ENCODE data around the gene METTL25. TPM values are rescaled to one million over a fixed set of nuclear protein-coding genes. Genes with fewer than 3 reads are reported as not detected.

METTL25 gene
- total RNA-seq, 1 donor from 2014 or later = 14.3 TPM

DNA sequence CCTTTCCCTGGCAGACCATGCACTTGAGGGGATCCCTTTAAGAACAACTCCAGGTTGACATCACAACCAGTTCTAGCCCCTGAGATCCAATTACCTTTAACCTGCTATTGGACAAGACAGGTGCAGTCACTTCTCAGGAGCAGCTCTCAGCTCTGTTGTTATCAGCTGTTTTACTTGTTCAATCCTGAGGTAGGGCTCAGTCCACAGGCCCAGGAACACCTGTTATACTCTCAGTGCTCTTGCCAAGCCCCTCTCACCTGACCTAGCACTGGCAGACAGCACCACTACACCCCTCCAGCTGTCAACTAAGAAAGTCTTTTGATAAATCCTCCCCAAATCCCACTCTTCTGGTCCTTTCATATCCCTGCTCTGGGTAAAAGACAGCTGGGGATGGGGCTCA lies 164.4 kb downstream of the METTL25 start:
- H3K27ac Mint-ChIP-seq = no peak overlapping the region
- H3K9me3 Mint-ChIP-seq = no peaks in the 10 kb centered on the region
- H3K4me1 Mint-ChIP-seq (ENCODE audit: unreplicated experiment) = peaks cover 15% of the 10 kb centered on the region
- no peak for DNase-seq (ENCODE audit: extremely low spot score, unreplicated experiment)
- no peaks in the 10 kb centered on the region for H3K27me3 Mint-ChIP-seq
- H3K36me3 Mint-ChIP-seq = no peaks in the 10 kb centered on the region
- TF ChIP-seq, protein P1, sequence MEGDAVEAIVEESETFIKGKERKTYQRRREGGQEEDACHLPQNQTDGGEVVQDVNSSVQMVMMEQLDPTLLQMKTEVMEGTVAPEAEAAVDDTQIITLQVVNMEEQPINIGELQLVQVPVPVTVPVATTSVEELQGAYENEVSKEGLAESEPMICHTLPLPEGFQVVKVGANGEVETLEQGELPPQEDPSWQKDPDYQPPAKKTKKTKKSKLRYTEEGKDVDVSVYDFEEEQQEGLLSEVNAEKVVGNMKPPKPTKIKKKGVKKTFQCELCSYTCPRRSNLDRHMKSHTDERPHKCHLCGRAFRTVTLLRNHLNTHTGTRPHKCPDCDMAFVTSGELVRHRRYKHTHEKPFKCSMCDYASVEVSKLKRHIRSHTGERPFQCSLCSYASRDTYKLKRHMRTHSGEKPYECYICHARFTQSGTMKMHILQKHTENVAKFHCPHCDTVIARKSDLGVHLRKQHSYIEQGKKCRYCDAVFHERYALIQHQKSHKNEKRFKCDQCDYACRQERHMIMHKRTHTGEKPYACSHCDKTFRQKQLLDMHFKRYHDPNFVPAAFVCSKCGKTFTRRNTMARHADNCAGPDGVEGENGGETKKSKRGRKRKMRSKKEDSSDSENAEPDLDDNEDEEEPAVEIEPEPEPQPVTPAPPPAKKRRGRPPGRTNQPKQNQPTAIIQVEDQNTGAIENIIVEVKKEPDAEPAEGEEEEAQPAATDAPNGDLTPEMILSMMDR (conservative IDR thresholded peaks at IDR 0.05) = no peak
- no peak overlapping the region for H3K4me3 Mint-ChIP-seq

DNA sequence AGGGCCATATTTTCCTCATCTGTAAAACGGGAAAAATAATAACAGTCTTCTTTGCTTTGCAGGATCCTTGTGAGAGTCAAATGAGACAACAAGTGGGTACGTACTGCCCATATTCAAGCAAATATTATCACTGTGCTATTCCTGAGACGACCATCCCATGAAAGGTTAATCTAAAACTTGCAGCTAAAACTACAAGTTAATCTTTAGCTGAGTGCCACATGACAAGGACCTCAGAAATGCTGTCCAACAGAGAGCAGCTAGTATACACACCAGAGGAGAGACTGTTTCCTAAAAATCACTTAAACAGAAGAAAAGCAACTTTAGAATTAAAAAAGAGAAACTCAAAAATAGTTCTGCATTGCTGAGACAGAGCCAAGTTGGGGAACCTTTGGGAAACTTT lies 165.7 kb downstream of the METTL25 start:
- Mint-ChIP-seq H3K36me3 (no peaks in the 10 kb centered on the region), H3K27ac (no peak overlapping the region), H3K27me3 (no peaks in the 10 kb centered on the region)

DNA sequence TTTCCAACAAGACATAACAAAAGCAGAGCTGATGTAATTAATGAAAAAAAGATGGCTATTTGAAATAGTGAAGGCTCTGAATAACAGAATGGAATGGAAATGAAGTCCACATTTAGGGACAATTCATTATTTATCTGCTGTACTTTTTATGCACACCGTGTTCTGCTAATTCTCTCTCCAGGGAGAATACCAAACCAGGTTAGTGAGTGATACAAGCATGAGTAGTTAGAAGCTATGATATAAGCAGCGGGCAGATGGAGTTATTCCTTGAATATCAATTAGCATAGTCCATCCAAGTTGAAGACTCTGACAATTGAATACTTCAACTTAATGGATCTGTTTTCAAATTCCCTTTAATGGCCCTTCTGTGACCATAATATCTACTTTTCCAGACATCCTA lies 166.3 kb downstream of the METTL25 start:
- Mint-ChIP-seq H3K4me3 (no peak overlapping the region), H3K27me3 (no peaks in the 10 kb centered on the region)

More for the DNA sequence above, 165.7 kb downstream of the METTL25 start:
- Mint-ChIP-seq H3K9me3 (no peaks in the 10 kb centered on the region), H3K4me1 (ENCODE audit: unreplicated experiment) (peaks cover 15% of the 10 kb centered on the region), H3K4me3 (no peak overlapping the region)
- TF ChIP-seq, protein P1 (conservative IDR thresholded peaks at IDR 0.05) = no peak
- no peak for DNase-seq (ENCODE audit: extremely low spot score, unreplicated experiment)

DNA sequence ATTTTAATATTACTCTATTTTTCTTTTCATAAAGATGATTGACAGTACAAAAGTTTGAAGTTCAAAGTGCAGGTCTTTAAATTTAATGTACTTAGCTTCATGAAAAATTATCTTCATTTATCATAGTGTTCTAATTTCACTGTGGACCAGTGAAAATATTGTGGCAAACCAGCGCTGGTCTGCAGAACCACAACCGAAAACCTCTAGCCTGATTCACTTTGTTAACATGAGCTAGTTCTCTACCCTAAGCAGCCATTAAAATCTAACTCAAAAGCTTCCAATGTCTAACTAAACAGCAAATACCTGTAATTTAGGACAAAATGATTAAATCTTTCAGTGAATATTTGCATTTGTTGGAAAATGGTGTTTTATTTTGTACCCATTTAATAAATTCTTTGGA lies 167.3 kb downstream of the METTL25 start:
- H3K9me3 Mint-ChIP-seq = no peaks in the 10 kb centered on the region
- no peak overlapping the region for H3K4me3 Mint-ChIP-seq
- TF ChIP-seq, protein P1 (conservative IDR thresholded peaks at IDR 0.05) = no peak
- no peak for DNase-seq (ENCODE audit: extremely low spot score, unreplicated experiment)
- no peaks in the 10 kb centered on the region for H3K27me3 Mint-ChIP-seq
- no peak overlapping the region for H3K27ac Mint-ChIP-seq
- no peaks in the 10 kb centered on the region for H3K36me3 Mint-ChIP-seq
- peaks cover 15% of the 10 kb centered on the region for H3K4me1 Mint-ChIP-seq (ENCODE audit: unreplicated experiment)

More for the DNA sequence above, 166.3 kb downstream of the METTL25 start:
- Mint-ChIP-seq H3K4me1 (ENCODE audit: unreplicated experiment) (peaks cover 15% of the 10 kb centered on the region), H3K36me3 (no peaks in the 10 kb centered on the region), H3K9me3 (no peaks in the 10 kb centered on the region), H3K27ac (no peak overlapping the region)
- no peak for DNase-seq (ENCODE audit: extremely low spot score, unreplicated experiment)
- TF ChIP-seq, protein P1 (conservative IDR thresholded peaks at IDR 0.05) = no peak

DNA sequence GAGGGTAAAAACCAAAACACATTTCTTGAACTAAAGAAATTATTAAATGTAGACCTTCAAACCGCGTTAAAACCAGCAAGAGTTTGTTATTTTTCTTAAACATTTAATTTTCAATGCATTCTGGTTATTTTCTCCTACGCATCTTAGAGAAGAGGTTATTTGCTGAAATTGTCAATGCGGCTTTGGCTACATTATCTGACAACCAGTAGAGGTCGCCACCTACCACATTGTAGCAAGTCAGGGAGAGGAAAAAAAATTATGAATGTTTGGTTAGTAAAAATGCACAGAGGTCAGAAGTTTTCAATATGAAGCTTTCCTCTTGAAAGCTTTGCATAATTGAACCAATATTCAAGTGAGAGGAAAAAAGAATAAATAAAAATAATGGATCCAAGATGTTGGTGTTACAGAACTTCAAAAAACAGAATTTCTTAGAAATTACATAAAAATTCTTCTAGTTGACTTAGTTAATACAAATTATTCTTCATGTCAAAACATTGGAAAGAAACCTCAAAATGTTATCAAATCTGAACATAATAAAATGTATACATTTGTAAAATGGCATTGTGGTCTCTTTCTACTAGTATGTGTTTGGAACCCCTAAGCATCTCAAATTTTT lies 168.9 kb downstream of the METTL25 start:
- Mint-ChIP-seq H3K27ac (no peak overlapping the region), H3K4me1 (ENCODE audit: unreplicated experiment) (peaks cover 15% of the 10 kb centered on the region), H3K27me3 (no peaks in the 10 kb centered on the region), H3K36me3 (no peaks in the 10 kb centered on the region), H3K9me3 (no peaks in the 10 kb centered on the region), H3K4me3 (no peak overlapping the region)
- no peak for DNase-seq (ENCODE audit: extremely low spot score, unreplicated experiment)
- TF ChIP-seq, protein P1 (conservative IDR thresholded peaks at IDR 0.05) = peak; percentile 95

Other genes with a start within 250 kb of the METTL25 start
- gene CCDC59, start 142 bp upstream of the METTL25 start, total RNA-seq (ENCODE audit: low replicate concordance) = 33.1 and 37.4 TPM in 2 replicates

All from type B pancreatic cell (in vitro differentiated cells).